ENCODE data around the gene SLC44A5.
"Not testable (repeated sequence)": the region's sequence is repeated elsewhere in the genome, so short reads cannot be mapped to it uniquely, and the experiment has no call there.

SLC44A5 gene

DNA sequence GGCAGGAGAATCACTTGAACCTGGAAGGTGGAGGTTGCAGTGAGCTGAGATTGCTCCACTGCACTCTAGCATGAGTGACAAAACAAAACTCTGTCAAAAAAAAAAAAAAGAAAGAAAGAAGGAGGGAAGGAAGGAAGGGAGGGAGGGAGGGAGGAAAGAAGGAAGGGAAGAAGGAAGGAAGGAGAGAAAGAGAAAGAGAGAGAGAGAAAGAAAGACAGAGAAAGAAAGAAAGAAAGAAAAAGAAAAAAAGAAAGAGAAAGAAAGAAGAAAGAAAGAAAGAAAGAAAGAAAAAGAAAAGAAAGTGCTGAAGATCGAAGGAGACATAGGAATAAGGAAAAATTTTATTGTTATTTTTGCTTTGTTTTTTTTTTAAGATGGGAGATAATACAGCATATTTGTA, 166.7 kb downstream of the SLC44A5 start:
- DNase-seq, result no peak

- no peak for DNase-seq
These were observed 170.6 kb downstream of the SLC44A5 start for GRCh38 chr1:75440274-75440673.

GRCh38 chr1:75438355-75438754, 172.6 kb downstream of the SLC44A5 start:
- DNase-seq, result peak in 2 of 3 donors; percentile 1 to 10

- no peak for DNase-seq
These were observed 179.1 kb downstream of the SLC44A5 start for GRCh38 chr1:75431843-75432242.

- no peak for DNase-seq
These were observed 180.4 kb downstream of the SLC44A5 start for GRCh38 chr1:75430526-75430925.

DNA sequence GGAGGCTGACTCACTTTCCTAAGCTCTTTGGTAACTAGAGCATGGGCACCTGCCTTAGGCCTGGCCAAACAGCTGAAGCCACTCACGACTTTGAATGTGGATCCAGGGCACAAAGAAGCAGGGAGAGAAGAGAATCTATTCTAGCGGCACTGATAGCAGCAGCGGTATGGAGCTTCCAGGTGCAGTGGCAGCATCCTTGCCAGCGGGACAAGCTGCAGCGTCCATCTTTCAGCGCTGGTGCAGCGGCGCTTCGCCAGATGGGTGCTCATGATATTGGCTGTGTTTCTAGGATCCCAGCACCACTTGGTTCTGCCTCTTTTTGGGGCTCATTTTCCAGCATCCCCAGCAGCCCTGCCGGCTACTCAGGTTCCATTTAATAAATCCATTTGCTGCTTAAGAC, 184.2 kb downstream of the SLC44A5 start:
- DNase-seq, result no peak

GRCh38 chr1:75425001-75425650, 185.8 kb downstream of the SLC44A5 start:
- DNase-seq, result no peak

- DNase-seq, result no peak
These were observed 187.3 kb downstream of the SLC44A5 start for GRCh38 chr1:75423616-75424015.

DNA sequence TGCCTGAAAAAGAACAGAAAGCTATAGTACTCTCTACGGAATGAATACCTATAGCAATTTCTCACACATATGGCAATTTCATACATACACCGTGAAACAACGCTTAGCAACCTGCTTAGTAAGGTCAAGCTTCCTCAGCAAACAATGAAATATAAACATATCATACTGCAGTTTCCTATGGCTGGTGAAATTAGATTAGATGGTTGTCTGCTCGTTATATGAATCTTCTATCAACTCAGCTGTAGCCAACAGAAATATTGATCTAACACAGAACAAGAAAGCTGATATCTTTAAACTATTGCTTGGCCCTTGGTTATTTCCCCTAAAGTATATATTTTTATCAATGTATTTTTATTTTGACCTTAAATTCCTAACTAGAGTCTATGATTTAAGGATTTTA, 187.8 kb downstream of the SLC44A5 start:
- DNase-seq, result no peak

DNA sequence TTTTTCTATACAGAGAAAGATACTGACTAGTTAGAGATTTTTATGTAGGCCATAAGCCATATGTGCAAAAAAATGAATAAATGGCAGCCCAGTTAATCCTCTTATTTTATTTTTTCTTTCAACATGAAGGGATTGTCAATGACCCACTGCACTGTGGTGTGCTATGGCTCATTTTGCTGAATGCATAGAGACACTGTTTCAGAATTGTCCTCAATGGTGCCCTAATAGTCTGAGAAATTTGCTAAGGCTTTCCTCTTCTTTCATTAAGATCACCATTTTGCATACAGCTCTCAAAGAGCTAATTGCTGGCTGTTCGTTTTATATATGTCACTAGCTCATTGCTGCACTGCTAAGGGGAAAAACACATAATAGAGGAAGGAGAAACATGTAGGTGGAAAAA, 189.5 kb downstream of the SLC44A5 start:
- no peak for DNase-seq

GRCh38 chr1:75415187-75415586, 195.7 kb downstream of the SLC44A5 start:
- no peak for DNase-seq

GRCh38 chr1:75412616-75413015, 198.3 kb downstream of the SLC44A5 start:
- DNase-seq, result no peak

GRCh38 chr1:75404681-75405080, 206.2 kb downstream of the SLC44A5 start:
- not testable (repeated sequence) for DNase-seq

DNA sequence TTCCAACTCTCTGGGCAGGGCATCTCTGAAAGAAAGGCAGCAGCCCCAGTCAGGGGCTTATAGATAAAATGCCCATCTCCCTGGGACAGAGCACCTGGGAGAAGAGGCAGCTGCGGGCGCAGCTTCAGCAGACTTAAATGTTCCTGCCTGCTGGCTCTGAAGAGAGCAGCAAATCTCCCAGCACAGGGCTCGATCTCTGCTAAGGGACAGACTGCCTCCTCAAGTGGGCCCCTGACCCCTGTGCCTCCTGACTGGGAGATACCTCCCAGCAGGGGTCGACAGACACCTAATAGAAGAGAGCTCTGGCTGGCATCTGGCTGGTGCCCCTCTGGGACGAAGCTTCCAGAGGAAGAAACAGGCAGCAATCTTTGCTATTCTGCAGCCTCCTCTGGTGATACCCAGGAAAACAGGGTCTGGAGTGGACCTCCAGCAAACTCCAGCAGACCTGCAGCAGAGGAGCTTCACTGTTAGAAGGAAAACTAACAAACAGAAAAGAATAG, 207.7 kb downstream of the SLC44A5 start:
- DNase-seq, result not testable (repeated sequence)

GRCh38 chr1:75400716-75401115, 210.2 kb downstream of the SLC44A5 start:
- no peak for DNase-seq

- DNase-seq, result no peak
These were observed 214.2 kb downstream of the SLC44A5 start for GRCh38 chr1:75396745-75397144.

DNA sequence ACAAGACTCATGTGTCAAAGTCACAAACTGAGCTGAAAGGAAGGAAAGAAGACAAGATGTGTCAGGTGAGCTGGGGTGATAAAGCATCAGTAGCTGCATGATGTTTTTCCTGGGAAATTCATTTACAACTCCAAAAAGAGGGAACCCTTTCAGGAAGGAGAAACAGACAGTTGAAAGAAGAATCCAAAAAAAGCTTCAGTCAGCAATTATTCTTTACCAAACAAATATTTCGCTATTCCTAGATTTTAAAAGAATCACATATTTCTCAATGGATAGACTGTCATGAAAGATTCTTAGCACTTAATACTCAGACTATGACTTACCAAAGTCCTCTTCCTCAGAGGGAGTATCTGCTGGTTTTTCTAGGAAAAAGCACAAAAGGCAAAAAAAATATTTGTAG, 214.7 kb downstream of the SLC44A5 start:
- no peak for DNase-seq

- no peak for DNase-seq
These were observed 216.4 kb downstream of the SLC44A5 start for GRCh38 chr1:75394386-75395139.

DNA sequence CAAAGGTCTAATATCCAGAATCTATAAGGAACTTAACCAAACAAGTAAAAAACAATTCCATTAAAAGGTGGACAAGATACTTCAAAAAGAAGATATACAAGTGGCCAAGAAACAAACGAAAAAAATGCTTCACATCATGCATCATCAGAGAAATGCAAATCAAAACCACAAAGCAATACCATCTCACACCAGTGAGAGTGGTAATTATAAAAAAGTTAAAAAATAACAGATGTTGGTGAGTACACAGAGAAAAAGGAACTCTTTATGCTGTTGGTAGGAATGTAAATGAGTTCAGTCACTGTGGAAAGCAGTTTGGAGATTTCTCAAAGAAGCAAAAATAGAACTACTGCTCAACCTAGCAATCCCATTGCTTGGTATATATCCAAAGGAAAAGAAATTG, 218.6 kb downstream of the SLC44A5 start:
- DNase-seq, result no peak

DNA sequence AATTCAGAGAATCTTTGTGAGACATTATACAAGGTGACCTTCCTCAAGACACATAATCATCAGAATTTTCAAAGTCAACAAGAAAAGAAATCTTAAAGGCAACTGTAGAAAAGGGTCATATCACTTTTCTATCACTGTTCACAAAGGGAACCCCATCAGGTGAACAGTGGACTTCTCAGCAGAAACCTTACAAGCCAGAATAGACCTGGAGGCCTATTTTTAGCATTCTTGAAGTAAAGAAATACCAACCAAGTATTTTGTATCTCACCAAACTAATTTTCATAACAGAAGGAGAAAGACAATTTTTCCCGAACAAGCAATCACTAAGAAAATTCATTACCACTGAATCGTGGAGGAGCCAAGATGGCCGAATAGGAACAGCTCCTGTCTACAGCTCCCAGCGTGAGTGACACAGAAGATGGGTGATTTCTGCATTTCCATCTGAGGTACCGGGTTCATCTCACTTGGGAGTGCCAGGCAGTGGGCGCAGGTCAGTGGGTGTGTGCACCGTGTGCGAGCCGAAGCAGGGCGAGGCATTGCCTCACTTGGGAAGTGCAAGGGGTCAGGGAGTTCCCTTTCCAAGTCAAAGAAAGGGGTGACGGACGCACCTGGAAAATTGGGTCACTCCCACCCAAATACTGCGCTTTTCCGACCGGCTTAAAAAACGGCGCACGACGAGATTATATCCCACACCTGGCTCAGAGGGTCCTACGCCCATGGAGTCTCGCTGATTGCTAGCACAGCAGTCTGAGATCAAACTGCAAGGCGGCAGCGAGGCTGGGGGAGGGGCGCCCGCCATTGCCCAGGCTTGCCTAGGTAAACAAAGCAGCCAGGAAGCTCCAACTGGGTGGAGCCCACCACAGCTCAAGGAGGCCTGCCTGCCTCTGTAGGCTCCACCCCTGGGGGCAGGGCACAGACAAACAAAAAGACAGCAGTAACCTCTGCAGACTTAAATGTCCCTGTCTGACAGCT, 235.2 kb downstream of the SLC44A5 start:
- not testable (repeated sequence) for DNase-seq

DNA sequence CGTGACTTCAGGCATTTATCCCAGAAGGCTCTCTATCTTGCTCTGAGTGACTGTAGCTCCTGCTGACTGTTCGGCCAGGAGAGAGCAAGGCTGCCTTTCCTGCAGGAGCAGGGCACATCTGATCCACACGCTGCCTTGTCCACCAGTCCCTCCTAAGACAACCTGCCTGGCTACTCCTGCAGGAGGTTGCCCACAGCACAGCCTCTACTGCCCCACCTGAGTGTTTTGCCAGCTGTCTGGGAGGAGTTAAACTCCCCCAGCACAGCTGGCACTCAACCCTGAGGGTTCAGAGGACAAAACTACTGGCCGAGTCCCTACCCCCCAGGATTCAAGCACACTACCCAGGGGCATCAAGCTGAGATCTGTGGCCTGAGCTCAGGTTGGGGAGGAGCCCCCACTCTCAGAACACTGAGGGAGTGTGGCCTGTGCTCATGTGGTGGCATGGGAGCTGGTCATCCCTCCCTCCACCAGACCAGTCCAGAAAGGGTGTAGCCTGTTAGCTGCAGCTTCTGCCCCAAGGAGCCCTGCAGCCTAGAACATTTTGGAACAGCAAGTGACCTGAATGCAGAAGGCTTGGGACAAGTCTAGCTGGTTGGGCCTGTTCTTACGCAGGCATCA, 237.3 kb downstream of the SLC44A5 start:
- no peak for DNase-seq

DNA sequence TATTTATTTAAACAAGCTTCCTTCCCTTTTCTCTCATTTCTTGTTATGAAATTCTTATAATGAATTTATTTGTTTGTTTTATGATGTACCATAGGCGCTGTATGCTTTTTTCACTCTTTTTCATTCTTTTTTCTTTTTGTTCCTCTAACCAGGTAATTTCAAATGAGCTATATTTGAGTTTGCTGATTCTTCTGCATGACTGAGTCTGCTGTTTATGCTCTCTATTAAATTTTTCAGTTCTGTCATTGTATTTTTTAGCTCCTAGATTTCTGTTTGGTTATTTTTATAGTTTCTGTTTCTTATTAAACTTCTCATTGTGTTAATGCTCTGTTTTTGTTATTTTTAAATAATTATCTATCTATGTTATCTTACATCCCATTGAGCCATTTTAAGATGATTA, 244.3 kb downstream of the SLC44A5 start:
- no peak for DNase-seq

- DNase-seq, result no peak
These were observed 249.7 kb downstream of the SLC44A5 start for GRCh38 chr1:75361260-75361659.

Measured in suppressor macrophage treated with lipopolysaccharide for 1 hour (primary cell).